Nephron (organoid): Measurements from ENCODE around the gene GREB1.
A peak's percentile ranks its signal among the peaks of the same experiment; 100 is the strongest.

ENCODE experiments used
- H3K27ac Mint-ChIP-seq, 3 experiments: 2 replicates each; pipeline ENCODE4 v1.8.0; 2020; ENCODE audit warnings: mixed read lengths in 3 of 3, mild to moderate bottlenecking in 2 of 3, moderate library complexity in 1 of 3
- H3K27me3 Mint-ChIP-seq: 2 replicates; pipeline ENCODE4 v1.8.0; 2021; ENCODE audit warnings: low read depth, mild to moderate bottlenecking, moderate library complexity, mixed read lengths
- H3K36me3 Mint-ChIP-seq: 2 replicates; pipeline ENCODE4 v1.8.0; 2020; ENCODE audit warnings: low read depth, mixed read lengths
- H3K4me1 Mint-ChIP-seq: 2 replicates; pipeline ENCODE4 v1.8.0; 2020; ENCODE audit warnings: mixed read lengths
- H3K4me3 Mint-ChIP-seq, 3 experiments: 2 replicates each; pipeline ENCODE4 v1.8.0; 2020; ENCODE audit warnings: mild to moderate bottlenecking in 3 of 3, mixed read lengths in 3 of 3, moderate library complexity in 2 of 3
- H3K9me3 Mint-ChIP-seq: 2 replicates; pipeline ENCODE4 v1.8.0; 2020; ENCODE audit warnings: mixed read lengths
- CTCF ChIP-seq, 3 experiments: fragments of 200-600 bp; sonication (generic); IDR thresholded peaks; one replicate each; pipeline ENCODE4 v1.5.0; 2021; ENCODE audit warnings: antibody characterized with exemption in 3 of 3; ENCODE audit not compliant: unreplicated experiment in 3 of 3

GREB1 gene

GRCh38 chr2:11566383-11566782 is 32.5 kb downstream of the GREB1 start:
- no peak for TF ChIP-seq CTCF (IDR thresholded peaks at IDR 0.05; ENCODE audit: unreplicated experiment in 3 of 3)
- Mint-ChIP-seq H3K27me3 (peaks cover 5% of the 10 kb centered on the region), H3K36me3 (peaks cover 10% of the 10 kb centered on the region), H3K27ac (no peak overlapping the region), H3K9me3 (no peaks in the 10 kb centered on the region), H3K4me3 (no peak overlapping the region), H3K4me1 (peaks cover 8% of the 10 kb centered on the region)

DNA sequence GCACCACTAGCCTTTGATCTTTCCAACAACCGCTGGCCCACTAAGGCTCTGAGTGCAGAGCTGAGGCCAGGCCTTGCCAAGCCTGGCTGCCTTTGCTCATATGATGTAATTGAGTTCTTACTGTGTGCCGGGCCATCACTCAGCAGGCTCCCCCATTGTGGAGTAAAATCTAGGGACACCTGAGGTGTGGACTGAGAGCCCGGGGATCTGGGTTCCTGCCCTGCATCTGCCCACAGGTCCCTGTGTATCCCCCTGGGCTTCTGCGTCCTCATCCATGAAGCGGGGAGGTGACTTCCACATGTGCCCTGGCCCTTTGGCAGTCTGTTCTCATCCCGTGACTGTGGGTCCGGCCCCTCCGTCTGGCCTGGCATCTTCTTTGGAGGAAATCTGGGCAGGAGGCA is 33.8 kb downstream of the GREB1 start:
- H3K27ac Mint-ChIP-seq, result no peak overlapping the region
- no peak for TF ChIP-seq CTCF (IDR thresholded peaks at IDR 0.05; ENCODE audit: unreplicated experiment in 3 of 3)
- H3K27me3 Mint-ChIP-seq, result peaks cover 5% of the 10 kb centered on the region
- peaks cover 10% of the 10 kb centered on the region for H3K36me3 Mint-ChIP-seq
- no peaks in the 10 kb centered on the region for H3K9me3 Mint-ChIP-seq
- H3K4me1 Mint-ChIP-seq, result peaks cover 8% of the 10 kb centered on the region
- H3K4me3 Mint-ChIP-seq, result no peak overlapping the region

DNA sequence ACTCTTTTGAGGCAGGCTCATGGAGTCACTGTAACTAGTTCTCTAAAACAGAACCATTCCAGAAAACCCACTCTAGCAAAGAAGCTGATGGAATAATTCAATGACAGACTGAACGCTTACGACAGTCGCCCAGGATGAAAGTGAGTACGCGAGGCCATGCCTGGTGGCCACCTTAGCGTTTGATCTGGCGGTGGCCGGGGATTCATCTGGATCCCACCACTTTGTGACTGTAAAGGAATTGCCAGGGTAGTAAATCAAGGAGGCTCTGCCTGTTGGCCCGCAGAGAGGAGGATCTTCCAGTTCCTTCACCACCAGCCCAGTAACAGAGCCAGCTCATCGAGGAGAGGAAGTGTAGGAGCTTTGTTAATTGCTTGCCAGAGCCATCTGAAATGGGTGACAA is 34.6 kb downstream of the GREB1 start:
- Mint-ChIP-seq H3K4me1 (peaks cover 8% of the 10 kb centered on the region), H3K27ac (peak overlapping the region in 1 of 3 experiments; percentile 14), H3K36me3 (peaks cover 10% of the 10 kb centered on the region), H3K9me3 (no peaks in the 10 kb centered on the region), H3K27me3 (peaks cover 5% of the 10 kb centered on the region), H3K4me3 (no peak overlapping the region)
- no peak for TF ChIP-seq CTCF (IDR thresholded peaks at IDR 0.05; ENCODE audit: unreplicated experiment in 3 of 3)

GRCh38 chr2:11569636-11570035 is 35.8 kb downstream of the GREB1 start:
- Mint-ChIP-seq H3K4me3 (no peak overlapping the region), H3K27ac (no peak overlapping the region), H3K4me1 (peaks cover 8% of the 10 kb centered on the region), H3K36me3 (peaks cover 4% of the 10 kb centered on the region), H3K9me3 (no peaks in the 10 kb centered on the region), H3K27me3 (peaks cover 5% of the 10 kb centered on the region)
- no peak for TF ChIP-seq CTCF (IDR thresholded peaks at IDR 0.05; ENCODE audit: unreplicated experiment in 3 of 3)

GRCh38 chr2:11571170-11571569 is 37.3 kb downstream of the GREB1 start:
- H3K36me3 Mint-ChIP-seq, result peaks cover 8% of the 10 kb centered on the region
- peaks cover 5% of the 10 kb centered on the region for H3K27me3 Mint-ChIP-seq
- H3K9me3 Mint-ChIP-seq, result no peaks in the 10 kb centered on the region
- peaks cover 8% of the 10 kb centered on the region for H3K4me1 Mint-ChIP-seq
- H3K4me3 Mint-ChIP-seq, result no peak overlapping the region
- no peak overlapping the region for H3K27ac Mint-ChIP-seq
- no peak for TF ChIP-seq CTCF (IDR thresholded peaks at IDR 0.05; ENCODE audit: unreplicated experiment in 3 of 3)

DNA sequence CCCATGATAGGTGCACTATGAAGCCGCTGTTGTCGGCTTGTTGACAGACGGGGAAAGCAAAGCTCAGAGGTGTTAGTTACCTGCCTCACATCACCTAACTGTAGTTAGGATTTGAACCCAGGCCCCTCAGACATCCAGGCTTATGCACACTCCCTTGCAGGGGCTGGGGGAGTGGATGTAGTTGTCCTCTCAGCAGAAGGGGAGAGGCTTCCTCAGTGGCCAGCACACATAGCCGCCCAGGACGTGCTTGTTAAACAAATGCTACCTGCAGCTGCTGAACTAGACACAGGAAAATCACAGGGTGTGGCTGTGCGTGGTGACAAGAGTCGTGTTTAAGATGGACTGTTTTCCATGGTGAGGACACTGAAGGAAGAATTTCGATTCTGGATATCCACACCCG is 39.2 kb downstream of the GREB1 start:
- Mint-ChIP-seq H3K4me1 (peaks cover 6% of the 10 kb centered on the region), H3K27me3 (peaks cover 3% of the 10 kb centered on the region), H3K4me3 (no peak overlapping the region), H3K27ac (no peak overlapping the region), H3K9me3 (no peaks in the 10 kb centered on the region), H3K36me3 (peaks cover 13% of the 10 kb centered on the region)
- no peak for TF ChIP-seq CTCF (IDR thresholded peaks at IDR 0.05; ENCODE audit: unreplicated experiment in 3 of 3)
